Subcutaneous preadipocyte (primary cell): Measurements from ENCODE around the gene PEX11G. TPM values are rescaled to one million over a fixed set of nuclear protein-coding genes. Genes with fewer than 3 reads are reported as not detected.

Experiments
- total RNA-seq: library from RNA; depleted of rRNA; stranded (reverse); fragments of >200 nt; gene quantifications from 2 replicates; pipeline ENCODE4 v1.2.3, GENCODE V29; 2012

Gene PEX11G
- total RNA-seq = 2.5 and 5.5 TPM in 2 replicates

GRCh38 chr19:7488736-7489353 is at the start of gene PEX11G:
Gene PEX11G (minus strand): TSS chr19:7489035. CDS start chr19:7489010, 25 bp downstream.

GRCh38 chr19:7535047-7535997 is 46.5 kb upstream of the PEX11G start, which contains the start of gene PNPLA6:
Gene PNPLA6 (plus strand): TSS chr19:7535717. CDS start chr19:7535789, 72 bp downstream.

GRCh38 chr19:7522072-7522922 is 33.5 kb upstream of the PEX11G start, which contains the start of gene MCOLN1:
Gene MCOLN1 (plus strand): TSS chr19:7522624. CDS start chr19:7522751, 127 bp downstream.

GRCh38 chr19:7515645-7516151 is 26.9 kb upstream of the PEX11G start, which contains the start of gene ZNF358:
Gene ZNF358 (plus strand): TSS chr19:7516103. CDS start chr19:7519243, 3,140 bp downstream.

Other genes with a start within 250 kb of the PEX11G start
- 24.0 and 24.6 TPM in 2 replicates for gene INSR, start 194.6 kb downstream of the PEX11G start, total RNA-seq
- 15.8 and 24.0 TPM in 2 replicates for gene ARHGEF18, start 140.1 kb downstream of the PEX11G start, total RNA-seq
- gene ZNF358, start 27.1 kb upstream of the PEX11G start, total RNA-seq = 14.1 and 18.0 TPM in 2 replicates
- 7.8 and 8.8 TPM in 2 replicates for gene MCOLN1, start 33.6 kb upstream of the PEX11G start, total RNA-seq
- 72.8 and 82.1 TPM in 2 replicates for gene PNPLA6, start 46.7 kb upstream of the PEX11G start, total RNA-seq
- not detected in 2 replicates for gene CAMSAP3, start 106.8 kb upstream of the PEX11G start, total RNA-seq
- 43.7 and 48.3 TPM in 2 replicates for gene XAB2, start 140.5 kb upstream of the PEX11G start, total RNA-seq
- 9.4 and 9.6 TPM in 2 replicates for gene PET100, start 140.8 kb upstream of the PEX11G start, total RNA-seq
- gene PCP2, start 144.7 kb upstream of the PEX11G start, total RNA-seq = not detected in 2 replicates
- 1.1 and 5.3 TPM in 2 replicates for gene STXBP2, start 148.1 kb upstream of the PEX11G start, total RNA-seq
- gene RETN, start 180.0 kb upstream of the PEX11G start, total RNA-seq = not detected in 2 replicates
- gene MCEMP1, start 188.1 kb upstream of the PEX11G start, total RNA-seq = not detected in 2 replicates
- gene TRAPPC5, start 191.8 kb upstream of the PEX11G start, total RNA-seq = 16.6 and 24.3 TPM in 2 replicates
- not detected in 2 replicates for gene FCER2, start 213.1 kb upstream of the PEX11G start, total RNA-seq
- gene CLEC4G, start 243.1 kb upstream of the PEX11G start, total RNA-seq = not detected in 2 replicates